Esophagus muscularis mucosa (tissue), 3 donors: ENCODE results near the gene SPDYA.

Experiments used
- POLR2AphosphoS5 ChIP-seq, 2 donors: sonication (generic); formaldehyde crosslinking; IDR thresholded peaks; one replicate each; pipeline ENCODE4 v1.6.1; 2017; ENCODE audit warnings: antibody characterized with exemption in 2 of 2
- TF ChIP-seq, protein P1 (sequence below), 3 experiments: fragments of 200-600 bp in 2 of 3; fragments of 450-650 bp in 1 of 3; sonication (generic) in 2 of 3; IDR thresholded peaks; one replicate each; pipeline ENCODE4 v1.5.1; 2017 to 2019; ENCODE audit warnings: antibody characterized with exemption in 3 of 3, mild to moderate bottlenecking in 2 of 3, moderate library complexity in 1 of 3

DNA sequence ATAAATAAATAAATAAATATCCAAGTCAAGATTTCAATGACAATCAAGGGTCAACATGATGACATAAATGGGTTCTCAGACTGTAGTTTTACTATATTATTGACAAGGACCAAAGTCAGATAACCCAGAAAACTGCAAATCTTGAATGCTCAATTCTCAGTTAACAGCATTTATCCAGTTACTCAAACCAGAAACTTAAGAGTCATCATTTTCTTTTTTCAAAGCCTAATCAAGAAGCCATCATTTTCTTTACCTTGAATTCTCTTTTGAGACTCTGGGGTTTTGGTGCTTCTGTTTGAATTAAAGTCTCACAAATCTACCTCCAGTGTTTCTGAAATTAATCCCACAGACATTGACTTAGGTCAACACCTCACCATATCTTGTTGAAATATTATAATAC lies 45.3 kb downstream of the SPDYA start:
- no peak for TF ChIP-seq POLR2AphosphoS5 (IDR thresholded peaks at IDR 0.05)
- TF ChIP-seq, protein P1, sequence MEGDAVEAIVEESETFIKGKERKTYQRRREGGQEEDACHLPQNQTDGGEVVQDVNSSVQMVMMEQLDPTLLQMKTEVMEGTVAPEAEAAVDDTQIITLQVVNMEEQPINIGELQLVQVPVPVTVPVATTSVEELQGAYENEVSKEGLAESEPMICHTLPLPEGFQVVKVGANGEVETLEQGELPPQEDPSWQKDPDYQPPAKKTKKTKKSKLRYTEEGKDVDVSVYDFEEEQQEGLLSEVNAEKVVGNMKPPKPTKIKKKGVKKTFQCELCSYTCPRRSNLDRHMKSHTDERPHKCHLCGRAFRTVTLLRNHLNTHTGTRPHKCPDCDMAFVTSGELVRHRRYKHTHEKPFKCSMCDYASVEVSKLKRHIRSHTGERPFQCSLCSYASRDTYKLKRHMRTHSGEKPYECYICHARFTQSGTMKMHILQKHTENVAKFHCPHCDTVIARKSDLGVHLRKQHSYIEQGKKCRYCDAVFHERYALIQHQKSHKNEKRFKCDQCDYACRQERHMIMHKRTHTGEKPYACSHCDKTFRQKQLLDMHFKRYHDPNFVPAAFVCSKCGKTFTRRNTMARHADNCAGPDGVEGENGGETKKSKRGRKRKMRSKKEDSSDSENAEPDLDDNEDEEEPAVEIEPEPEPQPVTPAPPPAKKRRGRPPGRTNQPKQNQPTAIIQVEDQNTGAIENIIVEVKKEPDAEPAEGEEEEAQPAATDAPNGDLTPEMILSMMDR (IDR thresholded peaks at IDR 0.05) = no peak
